NCI-H1436 treated with DMSO at 0.1 percent for 48 hours (cell line): ENCODE data around the gene KATNAL1.

Source experiments
- DNase-seq: peaks from one replicate; lab custom pipeline; 2025; lab: John Stamatoyannopoulos, UW

Gene KATNAL1

DNA sequence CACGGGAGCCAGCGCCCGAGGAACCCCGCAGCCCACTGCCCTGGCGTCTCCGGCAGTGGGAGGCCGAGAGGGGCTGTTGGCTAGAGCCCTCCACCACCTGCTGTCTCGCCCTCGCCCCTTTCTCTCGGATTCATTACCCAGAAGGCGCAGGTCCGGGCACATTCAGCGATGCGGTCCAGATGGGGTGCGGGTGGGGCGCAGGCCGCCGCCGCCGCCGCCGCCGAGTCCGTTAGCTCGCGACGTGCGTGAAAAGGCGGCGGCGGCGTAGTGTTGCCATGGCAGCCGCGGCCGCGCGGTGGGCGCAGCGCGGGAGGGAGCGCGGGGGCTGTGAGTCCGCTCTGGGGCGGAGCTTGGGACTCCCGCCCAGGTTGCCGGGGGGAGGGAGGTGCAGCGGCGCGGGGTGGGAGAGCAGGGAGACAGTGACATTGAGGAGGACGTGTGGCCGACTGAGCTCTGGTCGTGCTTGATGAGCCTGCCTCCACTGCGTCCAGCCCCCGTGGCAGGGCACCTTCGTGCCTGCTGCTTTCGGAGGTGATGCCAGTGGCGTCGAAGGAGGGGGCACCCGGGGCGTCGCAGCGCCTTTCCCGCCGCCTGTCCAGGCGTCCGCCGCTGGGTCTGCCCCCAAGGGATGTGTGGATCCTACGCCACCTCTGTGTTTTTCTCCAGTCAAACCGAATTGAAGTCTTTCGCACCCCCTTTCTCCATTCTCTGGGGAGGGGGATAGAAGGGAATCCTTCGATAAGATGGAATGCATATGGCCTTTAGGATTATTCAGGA lies at the start of gene KATNAL1:
Gene KATNAL1, minus strand, starts transcription at position 358 of the 777 bp plus-strand sequence. CDS start 23,774 bp downstream, outside the sequence.
- no peak for DNase-seq

DNA sequence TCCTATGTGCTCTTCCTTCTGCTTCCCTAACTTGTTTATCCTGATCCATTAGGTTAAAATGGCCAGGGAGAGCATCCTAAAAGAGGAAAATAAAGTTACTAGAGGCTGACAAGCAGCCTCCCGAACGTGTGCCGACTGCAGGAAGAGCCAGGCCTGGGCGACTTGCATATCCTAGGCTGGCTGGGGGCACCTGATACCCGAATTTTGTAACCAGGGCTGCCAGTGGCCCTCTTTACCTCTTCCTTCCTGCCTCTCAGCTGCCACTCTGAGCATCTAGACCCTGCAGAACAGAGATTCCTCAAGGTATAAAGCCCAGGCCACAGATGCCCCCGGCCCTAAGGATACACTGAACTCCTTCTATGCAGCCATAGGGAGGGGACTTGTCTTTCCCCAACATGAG lies 48.5 kb upstream of the KATNAL1 start:
- DNase-seq, result no peak

DNA sequence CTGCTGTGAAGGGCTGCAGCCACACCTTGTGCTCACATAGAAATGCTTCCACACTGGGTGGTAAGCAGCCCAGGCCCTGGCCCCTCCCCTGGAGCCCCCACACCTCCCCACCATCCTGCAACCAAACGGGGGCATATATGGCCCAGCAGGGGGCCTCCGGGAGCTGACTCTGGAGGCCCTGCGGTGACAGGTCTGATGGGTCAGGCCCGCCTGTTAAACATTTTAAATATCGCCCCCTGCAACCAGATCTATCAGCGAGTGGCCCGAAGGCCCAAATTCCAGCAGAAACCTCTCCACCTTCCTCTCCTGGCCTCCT lies 48.0 kb upstream of the KATNAL1 start:
- DNase-seq, result no peak

DNA sequence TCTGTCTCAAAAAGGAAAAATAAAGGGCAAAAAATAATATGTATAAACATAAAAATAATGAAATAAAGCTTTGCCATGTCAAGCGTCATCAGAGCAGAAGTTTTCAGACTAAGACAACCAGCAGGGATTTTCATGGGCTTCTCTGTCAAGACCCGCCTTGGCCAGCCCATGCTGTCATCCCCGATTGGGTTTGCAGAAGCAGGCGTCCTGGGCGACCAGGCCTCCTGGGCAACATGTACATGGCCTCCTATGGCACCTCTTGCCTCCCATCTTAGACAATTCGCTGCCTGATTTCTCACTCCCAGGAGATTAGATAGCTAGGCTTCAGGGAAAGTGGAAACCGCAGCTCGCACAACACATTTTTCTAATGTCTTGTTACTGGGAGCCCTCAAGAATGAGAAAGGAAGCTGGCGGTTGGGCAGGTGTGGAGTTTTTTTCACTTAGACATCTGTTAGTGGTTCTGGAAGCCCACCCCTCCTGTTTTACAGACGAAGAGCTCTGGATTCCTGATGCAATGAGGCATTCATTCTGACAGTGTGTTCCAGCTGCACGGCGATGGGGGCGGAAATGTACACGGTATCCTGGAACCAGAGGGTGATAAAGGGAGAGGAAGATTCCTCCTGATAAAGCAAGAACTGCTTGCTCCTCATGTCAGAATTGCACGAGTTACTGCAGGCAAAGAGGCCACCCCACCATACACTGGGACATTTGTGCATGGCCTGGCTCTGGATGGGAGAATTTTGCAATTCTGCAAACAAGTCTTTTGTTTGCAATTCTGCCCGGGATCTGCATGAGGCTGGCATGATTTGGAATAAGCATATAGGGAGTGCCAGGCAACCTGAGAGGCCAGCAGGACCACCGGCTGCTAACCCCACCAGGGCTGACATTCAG lies 47.4 kb upstream of the KATNAL1 start:
- no peak for DNase-seq

DNA sequence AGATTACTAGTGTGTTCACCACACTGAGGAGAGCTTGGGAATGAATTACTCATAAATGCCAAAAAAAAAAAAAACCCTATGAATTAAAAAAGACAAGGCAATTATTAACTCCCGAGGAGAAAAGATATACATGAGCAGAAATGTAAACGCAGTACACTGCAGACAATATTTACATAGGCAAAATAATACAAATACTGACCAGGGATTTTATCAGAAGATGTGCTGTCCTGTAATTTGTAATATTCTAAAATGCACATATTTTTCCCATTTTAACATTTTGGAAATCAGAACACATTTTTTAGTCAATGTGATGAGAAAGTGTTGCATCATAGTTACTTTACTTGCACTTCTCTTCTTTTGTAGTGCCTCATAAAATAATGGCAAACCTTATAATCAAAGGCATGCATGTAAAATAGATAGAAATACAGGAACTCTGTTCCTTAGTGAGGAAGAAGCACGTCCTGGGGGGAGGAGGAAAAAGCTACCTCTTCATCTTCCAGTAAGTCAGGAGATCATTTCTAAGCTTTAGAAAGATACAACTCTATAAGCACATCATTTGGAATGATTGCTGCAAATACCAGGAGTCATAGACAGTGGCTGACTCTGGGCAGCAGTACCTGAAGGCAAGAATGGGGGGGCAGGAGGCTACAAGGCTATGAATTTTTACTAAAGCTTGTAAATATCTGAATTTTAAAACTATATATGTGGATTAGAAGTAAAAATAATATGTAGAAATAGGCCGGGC lies 46.3 kb upstream of the KATNAL1 start:
- no peak for DNase-seq

DNA sequence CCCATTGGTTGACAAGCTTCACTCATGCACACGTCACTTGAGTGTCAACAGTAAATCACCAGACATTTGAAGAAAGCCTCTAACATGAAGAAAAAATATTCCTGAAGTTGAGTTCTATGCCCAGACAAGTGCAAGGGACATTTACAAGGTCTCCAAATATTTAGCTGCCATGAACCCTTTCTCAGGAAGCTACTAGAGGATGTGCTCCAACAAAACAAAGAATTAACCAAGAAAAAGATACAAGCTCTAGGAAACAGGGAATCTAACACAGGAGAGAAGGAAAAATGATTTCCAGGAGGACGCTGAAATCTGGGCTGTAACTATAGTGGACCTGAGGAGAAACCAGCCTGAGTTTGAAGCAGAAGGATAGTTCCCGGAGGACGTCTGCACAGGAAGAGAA lies 45.7 kb upstream of the KATNAL1 start:
- no peak for DNase-seq

DNA sequence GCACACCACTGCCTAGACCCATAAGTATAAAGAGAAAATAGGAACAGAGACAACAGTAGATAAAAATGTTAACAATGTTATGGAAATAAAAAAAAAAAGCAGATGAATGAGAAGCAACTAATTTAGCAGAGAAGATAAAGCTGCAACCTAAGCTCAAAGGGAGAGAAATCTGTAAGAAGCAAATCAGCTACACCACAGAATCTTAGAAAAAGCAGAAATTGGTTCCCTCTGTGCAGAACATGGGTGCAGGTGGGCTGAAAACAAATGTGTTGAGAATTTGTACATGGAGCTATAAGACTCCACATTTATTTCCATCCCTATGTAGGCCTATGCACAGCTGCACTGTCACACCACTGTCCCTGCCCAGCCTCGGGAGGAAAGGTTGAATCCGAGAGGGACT lies 44.8 kb upstream of the KATNAL1 start:
- DNase-seq, result no peak

DNA sequence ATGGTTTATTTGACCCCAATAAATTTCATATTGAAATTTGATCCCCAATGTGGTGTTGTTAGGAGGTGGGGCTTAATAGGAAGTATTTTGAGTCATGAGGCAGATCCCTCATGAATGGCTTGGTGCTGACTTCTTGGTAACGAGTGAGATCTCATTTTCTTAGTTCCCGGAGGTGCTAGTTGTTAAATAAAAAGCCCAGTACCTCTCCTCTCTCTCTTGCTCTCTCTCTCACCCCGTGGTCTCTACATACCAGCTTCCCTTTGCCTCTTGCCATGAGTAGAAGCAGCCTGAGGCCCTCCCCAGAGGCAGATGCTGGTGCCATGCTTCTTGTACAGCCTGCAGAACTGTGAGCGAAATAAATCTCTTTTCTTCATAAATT lies 39.4 kb upstream of the KATNAL1 start:
- DNase-seq, result no peak

DNA sequence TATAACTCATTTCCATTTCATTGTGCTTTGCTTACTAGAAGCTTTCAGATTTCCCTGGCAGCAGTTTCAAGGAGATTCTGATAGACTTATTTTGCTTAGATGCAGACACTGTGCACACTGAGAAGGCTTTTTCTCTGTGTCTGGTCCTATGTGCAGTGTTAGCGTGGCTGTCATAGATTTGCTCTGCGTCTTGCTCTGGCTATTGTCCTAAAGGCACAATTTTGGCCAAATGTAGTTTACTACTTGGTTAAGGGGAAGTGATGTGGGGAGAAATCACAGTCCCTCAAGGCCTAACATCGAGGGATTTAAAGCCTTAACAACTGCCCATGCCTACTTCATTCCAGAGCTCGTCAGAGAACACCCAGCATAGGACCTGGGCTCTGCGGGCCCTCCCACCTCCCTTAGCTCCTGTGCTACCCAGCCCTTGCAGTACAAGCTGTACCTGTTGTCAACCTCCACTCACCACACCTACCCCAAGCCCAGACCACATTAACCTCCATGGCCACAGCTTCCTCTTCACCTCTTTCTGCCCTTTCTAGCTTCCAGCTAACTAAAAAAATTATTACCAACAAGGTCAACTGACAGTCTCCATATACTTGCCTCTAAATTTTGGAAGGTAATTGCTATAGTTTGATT lies 38.9 kb upstream of the KATNAL1 start:
- DNase-seq, result no peak

DNA sequence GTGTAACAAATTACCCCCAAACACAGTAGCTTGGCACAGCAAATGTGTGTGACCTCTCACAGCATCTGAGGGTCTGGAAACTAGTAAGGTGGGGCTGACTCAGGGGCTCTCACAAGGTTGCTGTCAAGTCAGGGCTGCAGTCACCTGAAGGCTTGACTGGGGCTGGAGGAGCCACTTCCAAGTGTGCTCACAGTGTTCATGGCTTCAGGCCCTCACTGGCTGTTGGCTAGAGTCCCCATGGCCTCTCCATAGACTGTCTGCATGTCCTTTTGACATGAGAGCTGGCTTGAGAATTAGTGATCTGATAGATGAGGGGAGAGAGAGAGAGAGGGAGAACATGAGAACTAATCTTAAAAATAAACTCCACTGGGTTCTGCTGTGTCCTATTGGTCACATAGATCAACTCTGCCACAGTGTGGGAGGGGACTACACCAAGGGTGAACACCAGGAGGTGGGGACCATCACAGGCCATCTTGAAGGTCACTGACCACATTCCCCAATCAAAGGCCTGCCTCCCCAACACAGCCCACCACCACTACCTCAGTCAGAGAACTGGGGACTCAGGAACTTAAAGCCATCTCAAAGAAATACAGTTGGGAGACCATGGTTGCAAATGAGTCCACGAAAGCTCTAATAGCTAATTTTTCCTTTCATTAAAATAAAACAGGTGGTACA lies 38.2 kb upstream of the KATNAL1 start:
- DNase-seq, result no peak

DNA sequence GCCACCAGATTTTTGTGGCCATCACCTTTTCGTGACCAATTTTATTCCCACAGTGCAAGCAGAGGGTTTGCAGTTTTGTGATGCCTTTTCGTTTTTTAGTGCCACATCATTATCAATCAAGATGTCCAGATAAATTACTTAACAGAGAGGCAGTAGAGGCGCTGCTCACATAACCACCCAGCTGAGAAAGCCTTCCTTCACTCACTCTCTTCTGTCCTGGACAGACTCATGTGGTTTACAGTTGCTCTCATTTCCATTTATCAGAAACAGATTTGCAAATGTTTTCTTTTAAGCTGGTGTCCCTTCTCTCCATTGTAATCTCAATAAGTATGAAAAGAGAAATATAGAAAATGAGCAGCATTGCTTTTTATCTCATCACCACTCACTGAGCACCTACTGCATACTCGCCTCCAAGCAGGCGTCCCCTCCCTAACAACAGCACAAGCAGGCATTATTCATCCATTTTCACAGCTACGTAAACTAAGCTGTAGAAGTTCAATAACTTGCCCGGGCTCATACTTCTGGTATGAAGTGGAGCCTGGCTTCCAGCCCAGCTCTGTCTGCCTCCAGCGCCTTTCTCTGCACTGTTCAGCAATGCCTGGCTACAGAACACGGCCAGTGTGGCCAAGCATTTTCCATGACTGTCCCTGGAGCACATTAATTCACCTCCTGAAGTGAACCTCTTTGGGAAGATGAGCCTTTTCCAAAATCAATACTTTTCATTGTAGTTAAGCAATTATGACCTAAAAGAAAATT lies 34.6 kb upstream of the KATNAL1 start:
- no peak for DNase-seq

DNA sequence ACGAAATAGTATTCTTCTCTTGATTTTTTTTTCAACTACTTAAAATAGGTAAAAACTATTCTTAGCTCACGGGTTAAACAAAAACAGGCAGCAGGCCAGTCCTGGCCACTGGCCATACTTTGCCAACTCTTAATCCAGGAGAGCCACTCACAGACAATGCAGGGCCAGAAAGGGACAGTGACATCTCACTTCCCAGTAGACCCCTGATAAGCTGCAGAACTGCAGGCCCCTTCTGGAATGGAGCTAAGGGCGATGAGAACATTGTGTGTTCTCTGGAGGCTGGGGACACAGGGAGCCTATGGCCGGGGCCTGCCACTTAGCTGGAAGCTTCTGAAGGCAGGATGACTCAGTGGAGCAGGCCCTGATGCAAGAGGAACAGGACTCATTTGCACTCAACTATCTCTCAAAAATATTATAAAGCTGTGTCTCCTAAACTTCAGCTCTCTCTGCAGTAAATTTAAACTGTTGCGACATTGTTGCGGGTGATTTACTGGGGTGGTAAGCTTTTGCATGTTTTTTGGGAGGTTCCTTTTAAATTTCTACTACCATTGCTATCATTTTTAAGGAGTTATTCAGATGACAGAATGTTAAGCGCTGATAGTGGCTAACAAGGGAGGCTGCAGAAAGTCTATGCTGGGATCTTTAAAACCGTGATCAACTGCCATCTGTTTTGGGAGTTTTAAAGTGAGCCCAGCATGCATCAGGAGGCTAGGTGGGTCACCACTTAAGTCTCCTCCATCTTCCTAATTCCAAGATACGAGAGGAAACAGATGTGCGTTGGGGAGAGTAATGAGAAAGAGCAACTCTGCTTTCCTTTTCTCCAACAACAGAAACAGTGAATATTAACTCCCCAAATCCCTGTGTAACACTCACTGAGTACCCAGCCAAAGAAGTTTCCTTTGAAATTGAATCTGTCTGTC lies 33.2 kb upstream of the KATNAL1 start:
- DNase-seq, result no peak

DNA sequence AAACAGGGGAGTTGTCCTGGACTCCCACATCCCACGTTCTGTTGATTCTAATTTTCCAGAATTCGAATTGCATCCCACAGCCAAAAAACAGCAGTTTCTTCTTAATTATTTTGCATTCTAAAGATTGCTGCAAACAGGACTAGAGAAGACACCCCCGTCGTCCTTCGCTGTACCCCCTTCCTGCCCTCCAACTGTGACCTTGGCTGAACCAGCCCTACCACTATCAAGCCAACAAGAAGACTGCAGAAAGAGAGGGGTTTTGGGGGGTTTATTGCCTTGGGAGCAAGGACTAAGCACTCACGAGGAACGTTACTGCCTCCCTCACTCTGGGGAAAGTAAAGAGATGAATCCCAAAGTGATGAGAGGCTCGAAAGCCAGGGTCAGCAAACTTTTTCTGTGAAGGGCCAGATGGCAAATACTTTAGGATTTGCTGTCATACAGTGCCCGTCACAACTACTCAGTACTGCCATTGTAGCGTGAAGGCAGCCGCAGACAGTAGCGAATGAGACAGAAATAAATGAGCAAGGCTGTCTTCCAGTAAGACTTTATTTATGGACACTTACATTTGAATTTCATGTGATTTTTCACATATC lies 32.5 kb upstream of the KATNAL1 start:
- no peak for DNase-seq

DNA sequence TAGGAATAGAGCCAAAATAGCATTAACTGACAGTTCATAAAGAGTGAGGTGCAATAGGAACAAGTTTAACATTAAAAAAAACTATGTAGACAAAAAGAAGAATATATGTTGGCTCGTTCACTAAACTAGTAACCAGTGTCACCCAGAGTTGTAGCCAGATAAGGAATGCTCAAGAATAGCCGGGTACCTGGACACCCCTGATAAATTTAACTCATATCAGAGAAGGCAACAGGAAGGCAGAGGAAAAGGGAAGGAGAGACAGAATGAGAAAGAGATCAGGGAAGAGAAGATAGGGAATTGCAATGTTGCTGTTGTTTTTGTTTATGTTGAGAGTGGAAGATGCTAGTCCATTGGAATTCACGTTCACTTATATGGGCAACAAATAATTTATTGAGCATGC lies 31.6 kb upstream of the KATNAL1 start:
- DNase-seq, result no peak

DNA sequence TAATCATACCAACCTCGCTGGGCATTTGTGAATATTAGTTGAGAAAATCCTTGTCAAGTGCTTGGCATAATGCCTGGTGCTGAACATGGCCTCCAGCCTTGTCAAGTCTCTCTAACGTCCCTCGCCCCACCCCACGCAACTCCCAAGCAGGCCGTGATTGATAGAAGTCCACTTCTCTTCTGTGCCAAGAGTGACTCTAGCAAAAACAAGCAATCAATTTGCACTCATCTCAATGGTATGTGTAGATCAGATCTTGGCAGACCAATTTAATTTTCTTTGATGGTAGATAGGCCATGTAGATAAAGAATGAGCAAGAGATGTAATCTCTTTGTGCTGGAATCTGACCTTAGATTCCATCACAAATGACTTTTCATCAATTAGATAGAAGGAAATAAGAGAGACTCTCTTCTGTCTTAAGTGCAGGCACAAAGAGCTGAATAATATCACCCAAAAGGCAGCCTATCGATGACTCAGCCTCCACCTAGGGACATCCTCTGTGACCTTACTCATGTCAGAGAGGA lies 31.0 kb upstream of the KATNAL1 start:
- DNase-seq, result no peak

DNA sequence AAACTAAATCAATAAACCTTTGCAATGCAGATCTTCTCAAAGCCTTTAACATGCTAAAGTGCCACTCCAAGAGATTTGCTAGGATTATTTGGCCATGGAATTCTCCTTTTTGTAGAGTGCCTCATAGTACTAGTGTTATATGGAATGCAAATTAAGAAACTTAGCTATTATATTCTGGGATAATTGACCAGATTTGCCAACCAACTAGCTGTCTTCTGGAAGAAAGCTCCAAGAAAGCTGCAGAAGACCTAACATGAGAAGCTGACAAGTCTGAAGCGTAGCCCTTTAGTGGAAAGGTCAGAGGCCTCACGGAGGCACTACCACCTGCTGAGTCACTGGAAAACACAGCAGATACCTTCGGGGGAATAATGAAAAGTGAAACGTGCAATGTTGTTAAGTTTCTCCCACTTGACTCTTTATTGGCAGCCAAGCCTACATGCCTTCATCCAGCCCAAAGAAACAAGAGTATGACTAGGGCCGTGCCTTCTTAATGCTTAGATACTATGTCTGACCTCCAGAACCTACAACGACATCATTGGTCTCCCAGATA lies 29.8 kb upstream of the KATNAL1 start:
- no peak for DNase-seq

DNA sequence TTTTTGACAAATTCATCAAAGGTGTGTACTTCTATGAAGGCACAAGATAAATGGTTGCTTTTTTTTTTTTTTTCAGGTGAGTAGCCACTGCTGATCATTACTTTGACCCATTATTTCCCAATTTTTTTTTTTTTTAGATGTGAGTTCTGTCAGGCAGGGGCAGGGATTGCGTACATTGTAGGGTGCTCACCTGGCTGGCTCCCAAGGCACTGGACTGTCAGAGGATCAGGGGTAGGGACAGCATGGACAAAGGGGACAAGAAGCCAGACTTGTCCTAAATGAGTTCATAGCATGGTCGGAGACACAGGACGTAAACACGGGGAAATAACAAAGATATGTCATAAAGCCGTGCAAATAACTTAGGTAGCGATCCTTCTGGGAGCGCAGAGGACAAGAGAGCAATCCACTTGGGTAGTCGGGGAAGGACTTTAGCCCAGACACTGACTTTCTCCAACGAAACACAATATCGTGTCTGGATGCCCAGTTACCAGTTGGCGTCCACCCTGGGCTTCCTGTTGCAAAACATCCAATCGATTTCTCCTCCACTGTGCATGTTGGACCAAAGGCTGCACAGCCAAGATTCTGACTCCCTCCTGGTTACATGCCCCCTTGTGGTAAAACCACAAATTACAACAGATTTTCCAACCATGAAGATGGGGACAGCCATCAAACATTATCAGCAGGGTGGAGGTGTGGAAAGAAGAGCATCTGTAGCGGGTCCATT lies 27.5 kb upstream of the KATNAL1 start:
- DNase-seq, result no peak

DNA sequence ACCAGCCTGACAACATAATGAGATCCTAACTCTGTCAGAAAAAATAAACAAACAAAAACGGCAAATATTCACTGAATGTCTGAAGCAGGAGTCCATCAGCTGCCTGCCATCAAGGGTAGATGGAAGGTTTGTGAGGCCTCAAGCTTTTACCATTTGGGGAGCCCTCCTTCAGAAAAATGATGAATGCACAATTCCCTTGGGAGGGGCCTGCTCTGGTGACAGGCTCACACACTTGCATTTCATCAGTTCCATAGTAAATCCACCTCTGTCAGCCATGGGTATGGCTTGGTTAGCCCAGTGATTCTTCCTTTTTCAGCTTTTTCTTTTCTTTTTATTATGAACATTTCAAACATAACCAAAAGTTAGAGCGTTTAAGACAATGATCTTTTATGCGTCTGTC lies 26.3 kb upstream of the KATNAL1 start:
- no peak for DNase-seq
